KOPT-K1 (cell line): ENCODE data around the gene MUC5B.
"Not testable (repeated sequence)": the region's sequence is repeated elsewhere in the genome, so short reads cannot be mapped to it uniquely, and the experiment has no call there.

Experiments
- H3K27ac ChIP-seq: fragments of 200-600 bp; sonication (generic); 2 replicates; pipeline ENCODE4 v1.5.1; 2016; ENCODE audit warnings: antibody characterized with exemption, mild to moderate bottlenecking, low read depth, low read length; ENCODE audit not compliant: poor library complexity, severe bottlenecking
- H3K36me3 ChIP-seq: fragments of 200-600 bp; sonication (generic); 2 replicates; pipeline ENCODE4 v1.5.1; 2017; ENCODE audit warnings: antibody characterized with exemption, mild to moderate bottlenecking, low read length, moderate library complexity; ENCODE audit not compliant: insufficient read depth
- H3K9me3 ChIP-seq: fragments of 200-600 bp; sonication (generic); 2 replicates; pipeline ENCODE4 v1.5.1; 2017; ENCODE audit warnings: antibody characterized with exemption, low read length, mild to moderate bottlenecking; ENCODE audit not compliant: insufficient read depth, poor library complexity, severe bottlenecking

MUC5B gene

DNA sequence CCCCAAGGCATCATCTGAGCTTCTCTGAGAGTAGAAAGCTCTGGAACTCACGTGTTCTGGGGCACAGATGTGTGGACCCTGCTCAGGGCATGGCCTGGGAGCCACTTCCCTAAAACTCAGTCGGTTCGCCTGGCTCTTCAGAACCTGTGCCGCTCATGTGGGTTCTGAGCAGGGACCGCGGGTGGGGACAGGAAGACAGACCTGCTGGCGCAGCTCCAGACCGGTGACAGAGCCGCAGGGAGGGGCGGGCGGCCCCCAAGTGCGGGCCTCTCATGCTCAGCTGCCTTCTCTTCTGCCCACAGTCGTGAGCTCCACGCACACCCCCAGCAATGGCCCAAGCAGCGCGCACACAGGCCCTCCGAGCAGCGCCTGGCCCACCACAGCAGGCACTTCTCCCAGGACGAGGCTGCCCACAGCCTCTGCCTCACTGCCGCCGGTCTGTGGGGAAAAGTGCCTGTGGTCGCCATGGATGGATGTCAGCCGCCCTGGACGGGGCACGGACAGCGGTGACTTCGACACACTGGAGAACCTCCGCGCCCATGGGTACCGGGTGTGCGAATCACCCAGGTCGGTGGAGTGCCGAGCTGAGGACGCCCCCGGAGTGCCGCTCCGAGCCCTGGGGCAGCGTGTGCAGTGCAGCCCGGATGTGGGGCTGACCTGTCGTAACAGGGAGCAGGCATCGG is 40.9 kb upstream of the MUC5B start:
- Histone ChIP-seq H3K36me3 (no peaks in the 10 kb centered on the region), H3K27ac (no peak overlapping the region), H3K9me3 (no peaks in the 10 kb centered on the region)

GRCh38 chr11:1184139-1184538 is 38.7 kb upstream of the MUC5B start:
- H3K9me3 ChIP-seq, H3K36me3 ChIP-seq, H3K27ac ChIP-seq: not testable (repeated sequence)

GRCh38 chr11:1188451-1189130 is 34.3 kb upstream of the MUC5B start:
- H3K9me3 ChIP-seq, H3K36me3 ChIP-seq, H3K27ac ChIP-seq: not testable (repeated sequence)

DNA sequence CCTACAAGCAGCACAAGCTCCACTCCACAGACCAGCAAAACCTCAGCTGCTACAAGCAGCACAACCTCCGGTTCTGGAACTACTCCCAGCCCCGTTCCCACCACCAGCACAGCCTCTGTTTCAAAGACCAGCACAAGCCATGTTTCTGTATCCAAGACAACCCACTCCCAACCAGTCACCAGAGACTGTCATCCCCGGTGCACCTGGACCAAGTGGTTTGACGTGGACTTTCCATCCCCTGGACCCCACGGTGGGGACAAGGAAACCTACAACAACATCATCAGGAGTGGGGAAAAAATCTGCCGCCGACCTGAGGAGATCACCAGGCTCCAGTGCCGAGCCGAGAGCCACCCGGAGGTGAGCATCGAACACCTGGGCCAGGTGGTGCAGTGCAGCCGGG is 33.0 kb upstream of the MUC5B start:
- not testable (repeated sequence) for H3K36me3 ChIP-seq, H3K9me3 ChIP-seq, H3K27ac ChIP-seq

DNA sequence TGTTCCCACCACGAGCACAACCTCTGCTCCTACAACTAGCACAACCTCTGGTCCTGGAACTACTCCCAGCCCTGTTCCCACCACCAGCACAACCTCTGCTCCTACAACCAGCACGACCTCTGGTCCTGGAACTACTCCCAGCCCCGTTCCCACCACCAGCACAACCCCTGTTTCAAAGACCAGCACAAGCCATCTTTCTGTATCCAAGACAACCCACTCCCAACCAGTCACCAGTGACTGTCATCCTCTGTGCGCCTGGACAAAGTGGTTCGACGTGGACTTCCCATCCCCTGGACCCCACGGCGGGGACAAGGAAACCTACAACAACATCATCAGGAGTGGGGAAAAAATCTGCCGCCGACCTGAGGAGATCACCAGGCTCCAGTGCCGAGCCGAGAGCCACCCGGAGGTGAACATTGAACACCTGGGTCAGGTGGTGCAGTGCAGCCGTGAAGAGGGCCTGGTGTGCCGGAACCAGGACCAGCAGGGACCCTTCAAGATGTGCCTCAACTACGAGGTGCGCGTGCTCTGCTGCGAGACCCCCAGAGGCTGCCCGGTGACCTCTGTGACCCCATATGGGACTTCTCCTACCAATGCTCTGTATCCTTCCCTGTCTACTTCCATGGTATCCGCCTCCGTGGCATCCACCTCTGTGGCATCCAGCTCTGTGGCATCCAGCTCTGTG is 30.9 kb upstream of the MUC5B start:
- not testable (repeated sequence) for H3K27ac ChIP-seq, H3K36me3 ChIP-seq, H3K9me3 ChIP-seq

DNA sequence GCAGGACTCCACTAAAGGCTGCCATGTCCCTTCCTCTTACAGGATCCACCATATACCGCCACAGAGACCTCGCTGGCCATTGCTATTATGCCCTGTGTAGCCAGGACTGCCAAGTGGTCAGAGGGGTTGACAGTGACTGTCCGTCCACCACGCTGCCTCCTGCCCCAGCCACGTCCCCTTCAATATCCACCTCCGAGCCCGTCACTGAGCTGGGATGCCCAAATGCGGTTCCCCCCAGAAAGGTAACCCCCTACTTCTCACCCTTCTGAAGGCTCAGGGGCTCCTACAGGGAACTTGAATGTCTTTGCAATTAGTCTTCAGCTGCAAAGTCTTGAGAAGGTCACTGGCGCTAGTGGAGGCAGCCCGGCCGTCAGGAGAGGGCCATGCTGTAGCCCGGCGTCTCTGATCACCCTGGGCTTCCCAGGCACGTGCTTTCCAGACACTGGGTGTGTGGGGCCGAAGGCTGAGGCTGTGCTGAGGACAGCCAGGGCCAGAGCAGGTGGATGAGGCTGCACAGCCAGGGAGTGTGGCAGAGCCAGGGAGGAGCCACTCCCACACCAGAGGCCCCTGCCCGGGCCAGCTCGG is 30.0 kb upstream of the MUC5B start:
- Histone ChIP-seq H3K36me3 (no peaks in the 10 kb centered on the region), H3K9me3 (no peaks in the 10 kb centered on the region), H3K27ac (no peak overlapping the region)

DNA sequence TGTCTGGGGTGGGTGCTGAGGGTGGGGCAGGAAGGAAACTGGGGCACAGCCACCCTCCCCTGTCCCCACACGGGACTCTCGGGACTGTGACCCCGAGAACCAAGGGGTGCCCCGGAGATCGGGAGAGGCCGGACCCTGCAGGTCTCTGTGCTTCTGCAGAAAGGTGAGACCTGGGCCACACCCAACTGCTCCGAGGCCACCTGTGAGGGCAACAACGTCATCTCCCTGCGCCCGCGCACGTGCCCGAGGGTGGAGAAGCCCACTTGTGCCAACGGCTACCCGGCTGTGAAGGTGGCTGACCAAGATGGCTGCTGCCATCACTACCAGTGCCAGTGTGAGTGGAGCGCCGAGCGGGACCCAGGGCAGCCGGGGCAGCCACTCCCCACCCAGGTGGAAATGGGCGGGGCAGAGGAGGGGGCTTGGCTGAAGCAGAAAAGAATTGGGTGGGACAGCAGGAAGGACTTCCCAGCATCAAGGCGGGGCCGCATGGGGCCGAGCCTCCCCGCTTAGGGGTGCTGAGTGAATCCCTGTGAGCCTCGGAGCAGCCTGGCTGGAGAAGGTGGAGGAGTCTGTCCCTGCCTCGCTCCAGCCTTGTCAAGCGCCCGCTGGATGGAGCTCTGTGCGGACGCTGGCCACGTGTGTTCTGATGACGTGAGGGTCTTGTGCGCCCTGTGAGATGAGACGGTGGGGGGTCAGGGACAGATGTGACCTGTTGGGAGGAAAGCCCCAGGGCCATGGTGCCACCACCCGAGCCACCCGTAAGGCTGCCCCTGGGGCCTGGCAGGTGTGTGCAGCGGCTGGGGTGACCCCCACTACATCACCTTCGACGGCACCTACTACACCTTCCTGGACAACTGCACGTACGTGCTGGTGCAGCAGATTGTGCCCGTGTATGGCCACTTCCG is 29.3 kb upstream of the MUC5B start:
- Histone ChIP-seq H3K9me3 (no peaks in the 10 kb centered on the region), H3K36me3 (no peaks in the 10 kb centered on the region), H3K27ac (no peak overlapping the region)

DNA sequence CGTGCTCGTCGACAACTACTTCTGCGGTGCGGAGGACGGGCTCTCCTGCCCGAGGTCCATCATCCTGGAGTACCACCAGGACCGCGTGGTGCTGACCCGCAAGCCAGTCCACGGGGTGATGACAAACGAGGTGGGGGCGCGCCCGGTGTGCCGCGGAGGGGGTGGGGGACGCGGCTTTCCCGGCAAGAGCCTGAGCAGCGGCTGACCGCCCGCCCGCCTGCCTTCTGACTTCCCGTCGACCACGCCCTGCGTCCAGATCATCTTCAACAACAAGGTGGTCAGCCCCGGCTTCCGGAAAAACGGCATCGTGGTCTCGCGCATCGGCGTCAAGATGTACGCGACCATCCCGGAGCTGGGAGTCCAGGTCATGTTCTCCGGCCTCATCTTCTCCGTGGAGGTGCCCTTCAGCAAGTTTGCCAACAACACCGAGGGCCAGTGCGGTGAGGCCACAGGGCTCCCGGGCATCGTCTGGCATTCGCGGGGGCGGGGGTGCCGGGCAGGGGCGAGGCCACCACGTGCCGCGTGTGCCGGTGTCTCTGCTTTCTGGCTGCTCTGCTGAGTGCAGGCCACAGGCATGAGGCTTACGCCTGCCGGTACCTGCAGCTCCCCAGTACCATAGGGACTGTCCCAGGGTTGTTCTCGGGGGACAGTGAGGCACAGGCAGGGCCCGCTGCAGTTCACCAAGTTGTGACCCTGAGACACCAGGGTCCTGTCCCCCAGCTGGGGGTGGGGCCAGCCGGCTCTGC is 28.5 kb upstream of the MUC5B start:
- Histone ChIP-seq H3K9me3 (no peaks in the 10 kb centered on the region), H3K27ac (no peak overlapping the region), H3K36me3 (no peaks in the 10 kb centered on the region)

GRCh38 chr11:1194977-1195681 is 27.7 kb upstream of the MUC5B start:
- Histone ChIP-seq H3K9me3 (no peaks in the 10 kb centered on the region), H3K27ac (no peak overlapping the region), H3K36me3 (no peaks in the 10 kb centered on the region)

DNA sequence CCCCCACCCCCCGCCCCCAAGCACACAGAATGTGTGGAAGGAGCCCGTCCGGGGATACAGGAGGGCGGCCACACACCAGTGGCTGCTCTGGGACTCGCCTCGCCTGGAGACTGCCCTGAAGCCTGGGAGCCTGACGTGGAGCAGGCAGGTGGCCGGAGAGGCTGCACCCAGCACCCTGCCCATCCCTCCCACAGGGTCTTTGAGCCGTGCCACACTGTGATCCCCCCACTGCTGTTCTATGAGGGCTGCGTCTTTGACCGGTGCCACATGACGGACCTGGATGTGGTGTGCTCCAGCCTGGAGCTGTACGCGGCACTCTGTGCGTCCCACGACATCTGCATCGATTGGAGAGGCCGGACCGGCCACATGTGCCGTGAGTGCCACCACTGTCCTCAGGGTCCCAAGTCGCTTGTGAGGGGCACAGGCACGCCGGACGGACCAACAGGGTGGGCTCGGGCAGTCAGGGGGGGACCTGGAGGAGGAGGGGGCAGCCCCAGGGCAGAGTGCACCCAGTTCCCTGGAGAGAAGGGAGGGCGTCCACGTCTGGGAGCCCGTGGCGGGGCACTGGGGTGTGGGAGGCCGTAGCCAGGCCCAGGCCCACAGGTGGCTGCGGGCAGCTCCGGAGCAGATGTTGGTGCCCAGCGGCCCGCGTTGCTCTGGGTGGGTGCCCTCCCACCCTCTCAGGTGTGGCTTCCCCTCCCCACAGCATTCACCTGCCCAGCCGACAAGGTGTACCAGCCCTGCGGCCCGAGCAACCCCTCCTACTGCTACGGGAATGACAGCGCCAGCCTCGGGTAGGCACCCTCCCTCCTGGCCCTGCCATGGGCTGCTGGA is 27.0 kb upstream of the MUC5B start:
- no peak overlapping the region for H3K27ac ChIP-seq
- no peaks in the 10 kb centered on the region for H3K9me3 ChIP-seq
- H3K36me3 ChIP-seq: no peaks in the 10 kb centered on the region

GRCh38 chr11:1196516-1197391 is 26.1 kb upstream of the MUC5B start:
- no peak overlapping the region for H3K27ac ChIP-seq
- no peaks in the 10 kb centered on the region for H3K36me3 ChIP-seq
- no peaks in the 10 kb centered on the region for H3K9me3 ChIP-seq

- Histone ChIP-seq H3K9me3 (no peaks in the 10 kb centered on the region), H3K36me3 (no peaks in the 10 kb centered on the region), H3K27ac (no peak overlapping the region)
Measured at GRCh38 chr11:1197431-1197885, 25.4 kb upstream of the MUC5B start.
